22Rv1 (cell line): ENCODE measurements around the gene CPA1.

Experiments
- H3K27ac ChIP-seq: fragments of 450-650 bp; 2 replicates; pipeline ENCODE4 v1.5.1; 2017
- CTCF ChIP-seq: fragments of 450-650 bp; IDR thresholded peaks from 2 replicates; pipeline ENCODE4 v1.5.1; 2017; ENCODE audit warnings: mild to moderate bottlenecking
- ZFX ChIP-seq: fragments of 450-650 bp; IDR thresholded peaks from 2 replicates; pipeline ENCODE4 v1.6.1; 2017; ENCODE audit warnings: antibody characterized with exemption, borderline replicate concordance

CPA1 gene

GRCh38 chr7:130362251-130362816 lies 18.0 kb upstream of the CPA1 start:
- no peak for TF ChIP-seq ZFX
- TF ChIP-seq CTCF: no peak
- no peak overlapping the region for H3K27ac ChIP-seq

DNA sequence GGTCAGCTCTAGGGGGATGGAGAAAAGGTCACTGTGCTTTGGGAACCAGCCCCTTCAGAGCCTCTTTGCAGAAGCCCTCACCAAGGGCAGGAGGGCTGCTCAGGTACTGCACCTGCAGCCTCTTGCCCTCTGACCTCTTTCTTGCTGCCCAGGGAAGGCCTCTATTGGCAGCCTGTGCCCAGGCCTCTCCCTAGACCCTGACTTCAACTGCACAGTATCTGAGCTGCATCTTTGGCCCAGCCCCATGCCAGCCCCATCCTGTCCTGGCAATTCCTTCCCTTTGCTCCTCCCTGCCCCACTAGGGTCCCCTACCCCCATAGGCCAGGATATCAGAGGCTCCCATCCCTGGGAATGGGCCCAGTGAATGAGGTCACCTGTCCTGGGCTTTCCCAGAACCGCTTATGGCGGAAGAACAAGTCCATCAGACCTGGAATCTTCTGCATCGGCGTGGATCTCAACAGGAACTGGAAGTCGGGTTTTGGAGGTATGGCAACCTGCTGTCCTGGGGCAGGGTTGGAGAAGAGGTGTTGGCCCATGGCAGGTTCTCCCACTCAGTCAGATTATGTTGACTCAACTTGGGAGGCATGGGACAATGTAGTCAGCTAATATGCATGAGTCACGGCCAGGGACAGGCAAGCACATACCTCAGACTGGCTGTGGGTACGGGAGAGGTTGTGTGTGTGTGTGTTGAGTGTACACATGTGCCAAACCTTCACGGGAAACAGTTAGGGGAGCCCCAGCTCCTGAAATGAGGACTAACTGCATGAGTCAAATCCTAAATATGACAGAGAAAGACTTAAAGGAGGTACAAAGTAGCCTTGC lies 17.1 kb upstream of the CPA1 start:
- no peak overlapping the region for H3K27ac ChIP-seq
- TF ChIP-seq ZFX (no peak), CTCF (no peak)

DNA sequence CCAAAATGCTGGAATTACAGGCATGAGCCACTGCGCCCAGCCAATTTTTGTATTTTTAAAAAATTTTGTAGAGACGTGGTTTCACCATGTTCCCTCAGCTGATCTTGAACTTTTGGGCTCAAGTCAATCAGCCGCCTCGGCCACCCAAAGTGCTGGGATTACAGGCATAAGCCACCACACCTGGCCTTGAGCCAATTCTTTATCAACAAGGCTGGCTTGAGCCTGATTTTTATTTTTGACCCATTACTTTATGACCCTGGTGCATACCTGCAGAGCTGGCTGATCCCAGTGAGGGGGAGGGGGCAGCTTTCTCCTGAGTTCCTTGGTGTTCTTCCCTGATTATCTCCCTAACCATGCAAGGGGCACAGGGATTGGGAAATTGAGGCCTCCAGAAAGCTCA lies 15.8 kb upstream of the CPA1 start:
- TF ChIP-seq CTCF (no peak), ZFX (no peak)
- no peak overlapping the region for H3K27ac ChIP-seq

DNA sequence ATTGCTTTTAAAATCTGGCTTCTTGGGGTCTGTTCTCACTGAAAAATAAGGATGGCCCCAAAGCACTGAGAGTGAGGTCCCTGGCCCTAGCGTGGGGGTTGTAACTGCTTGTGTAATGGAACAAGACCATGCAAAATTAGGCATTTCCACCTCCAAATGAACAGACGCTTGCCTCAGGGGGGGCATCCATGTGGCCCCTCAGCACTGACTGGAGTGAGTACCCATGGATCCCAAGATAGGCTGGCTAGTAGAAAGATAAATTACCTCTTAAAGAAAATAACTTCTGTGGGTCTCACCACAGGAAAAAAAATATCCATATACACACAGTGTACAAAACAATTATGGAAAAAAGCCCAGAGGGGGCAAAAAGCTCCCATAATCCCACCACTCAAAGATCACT lies 15.2 kb upstream of the CPA1 start:
- TF ChIP-seq CTCF (no peak), ZFX (no peak)
- no peak overlapping the region for H3K27ac ChIP-seq

DNA sequence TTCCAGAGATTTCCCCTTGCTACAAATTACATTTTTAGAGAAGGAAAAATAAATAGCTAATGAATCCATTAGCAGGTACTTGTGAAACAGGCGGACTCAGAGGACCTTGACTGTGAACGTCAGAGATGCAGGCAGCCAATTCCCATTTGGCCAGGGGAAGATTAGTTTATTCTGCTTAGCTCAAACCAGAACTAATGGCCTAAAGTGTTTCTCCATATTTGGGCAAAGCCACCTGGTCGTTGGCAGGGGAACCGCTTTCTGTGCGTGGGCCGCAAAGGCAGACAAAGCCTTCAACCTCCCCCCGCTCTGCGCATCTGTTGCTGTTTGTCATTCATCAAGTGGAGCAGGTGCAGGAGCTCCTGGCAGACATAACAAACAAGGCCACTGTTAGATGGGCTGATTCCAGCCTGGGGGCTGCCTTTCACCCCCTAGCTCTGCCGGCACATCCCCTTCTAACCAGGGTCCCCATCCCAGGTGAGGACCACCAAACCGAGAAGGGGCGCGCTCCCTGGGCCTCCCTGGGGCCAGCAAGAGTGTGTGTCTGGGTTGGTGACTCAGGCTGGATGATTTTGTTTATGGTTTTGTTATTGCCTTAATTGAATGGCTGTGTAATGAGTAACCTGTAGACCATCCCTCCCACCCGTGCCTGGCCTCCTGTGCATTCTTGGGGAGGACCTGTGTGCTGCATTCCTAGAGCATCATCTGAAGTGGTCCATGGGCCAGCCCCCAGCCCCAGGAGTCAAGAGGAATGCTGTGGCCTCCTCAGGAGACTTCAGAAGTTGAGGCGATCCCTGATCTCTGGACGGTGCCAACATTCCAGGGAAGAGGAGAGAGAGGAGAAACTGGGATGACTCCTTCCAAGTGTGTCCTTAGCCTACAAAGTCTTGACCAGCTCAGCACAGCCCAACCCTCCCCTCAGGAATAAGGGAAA lies 14.5 kb upstream of the CPA1 start:
- no peak for TF ChIP-seq ZFX
- H3K27ac ChIP-seq: no peak overlapping the region

DNA sequence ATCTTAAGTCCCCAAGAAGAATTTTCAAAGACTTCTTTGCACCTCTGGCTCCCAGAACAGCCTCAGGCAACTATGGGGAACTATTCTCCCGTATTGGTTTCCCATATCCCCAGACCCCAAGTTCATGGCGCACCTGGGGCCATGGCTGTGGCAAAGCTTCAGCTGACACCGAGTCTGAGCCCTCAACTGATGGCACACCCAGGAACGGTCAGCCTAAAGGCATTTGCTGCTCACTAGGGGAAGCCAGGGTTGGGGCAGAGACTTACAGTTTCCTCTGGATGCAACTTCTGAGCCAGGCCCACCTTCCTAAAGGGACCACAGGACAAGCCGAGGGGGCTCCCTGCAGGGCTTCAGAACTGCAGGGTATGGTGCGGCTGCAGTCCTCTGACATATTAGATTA lies 13.7 kb upstream of the CPA1 start:
- TF ChIP-seq CTCF (no peak), ZFX (no peak)
- no peak overlapping the region for H3K27ac ChIP-seq

DNA sequence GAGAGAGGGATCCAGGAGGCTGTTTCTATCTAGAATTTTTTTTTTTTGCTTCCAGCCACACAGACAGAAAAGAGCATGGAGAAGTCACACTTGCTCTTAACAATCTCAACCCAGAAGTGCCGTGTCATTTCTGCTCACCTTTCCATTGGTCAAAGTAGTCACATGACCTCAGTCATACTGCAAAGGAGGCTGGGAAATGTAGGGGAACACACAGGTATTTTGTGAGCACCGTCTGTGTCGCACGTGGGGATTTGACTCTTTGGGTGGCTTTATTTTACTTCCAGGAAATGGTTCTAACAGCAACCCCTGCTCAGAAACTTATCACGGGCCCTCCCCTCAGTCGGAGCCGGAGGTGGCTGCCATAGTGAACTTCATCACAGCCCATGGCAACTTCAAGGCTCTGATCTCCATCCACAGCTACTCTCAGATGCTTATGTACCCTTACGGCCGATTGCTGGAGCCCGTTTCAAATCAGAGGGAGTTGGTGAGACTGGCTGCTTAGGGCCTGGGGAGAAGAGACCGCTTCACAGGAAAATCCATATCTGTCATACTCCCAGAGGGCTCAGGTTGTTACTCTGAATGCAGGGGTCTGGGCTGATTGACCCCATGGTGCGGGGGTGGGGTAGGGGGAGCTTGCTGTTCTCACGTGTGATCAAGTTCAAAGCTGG lies 13.1 kb upstream of the CPA1 start:
- no peak overlapping the region for H3K27ac ChIP-seq
- TF ChIP-seq CTCF (no peak), ZFX (no peak)
